ENCODE data around the gene TCP11.

Gene TCP11

GRCh38 chr6:35141007-35141655 lies at the start of gene TCP11:
Gene TCP11 (minus strand): TSS chr6:35141339. CDS start chr6:35140870, 469 bp downstream.
- peak; percentile 60 for DNase-seq

GRCh38 chr6:35190306-35190705 lies 49.2 kb upstream of the TCP11 start:
- no peak for DNase-seq

GRCh38 chr6:35188886-35189285 lies 47.7 kb upstream of the TCP11 start:
- DNase-seq, result no peak

DNA sequence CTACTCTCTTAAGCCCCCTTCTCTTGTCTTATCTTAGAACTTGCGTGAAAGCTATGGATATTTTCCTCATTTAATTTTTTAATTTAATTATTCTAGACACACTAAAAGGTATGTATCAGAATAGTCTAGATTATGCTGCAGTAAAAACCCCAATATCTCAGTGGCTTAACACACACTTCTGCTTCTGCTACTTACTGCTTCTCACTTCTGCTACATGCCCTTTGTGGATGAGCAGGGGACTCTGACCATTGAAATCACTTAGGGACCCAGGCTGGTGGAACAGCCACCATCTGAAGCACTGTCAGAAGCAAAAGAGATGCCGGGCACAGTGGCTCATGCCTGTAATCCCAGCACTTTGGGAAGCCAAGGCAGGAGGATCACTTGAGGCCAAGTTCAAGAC lies 45.4 kb upstream of the TCP11 start:
- DNase-seq, result no peak

GRCh38 chr6:35185971-35186370 lies 44.8 kb upstream of the TCP11 start:
- DNase-seq, result no peak

DNA sequence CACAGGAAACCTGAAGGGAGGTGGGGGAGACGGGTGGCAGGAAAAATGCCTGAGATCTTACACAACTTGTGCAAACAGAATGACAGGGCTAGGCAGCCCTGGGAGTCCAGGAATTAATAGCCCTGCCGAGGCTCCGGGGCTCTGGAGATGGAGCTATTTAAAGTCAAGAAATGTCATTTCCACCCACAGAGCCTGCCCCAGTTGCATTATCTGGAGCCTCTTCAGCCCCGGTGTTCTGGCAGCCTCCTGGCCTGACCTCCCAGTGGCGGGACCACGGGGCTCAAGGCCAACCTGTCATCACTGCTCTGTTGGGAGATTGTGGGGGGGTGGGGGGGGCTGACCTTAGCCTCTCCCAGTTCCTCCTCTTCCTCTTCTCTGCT lies 44.2 kb upstream of the TCP11 start:
- DNase-seq, result no peak

GRCh38 chr6:35184580-35185301 lies 43.6 kb upstream of the TCP11 start:
- DNase-seq, result no peak

DNA sequence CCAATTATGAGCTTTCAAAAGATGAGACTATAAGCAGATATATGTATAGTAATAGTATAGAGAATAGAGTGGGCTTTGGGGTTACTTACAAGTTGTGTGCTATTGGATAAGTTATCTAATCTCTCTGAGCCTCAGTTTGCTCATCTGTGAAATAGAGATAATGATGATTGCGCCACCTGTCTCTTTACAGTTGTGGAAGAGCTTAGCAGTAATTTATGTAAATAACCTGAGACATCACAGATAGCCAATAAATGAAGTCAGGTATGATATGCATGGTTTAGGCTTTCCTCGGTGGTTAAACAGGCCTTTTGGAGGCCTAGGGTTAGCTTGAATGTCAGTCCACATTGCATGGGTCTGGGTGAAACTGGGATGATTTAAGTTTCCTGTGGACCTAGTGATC lies 42.8 kb upstream of the TCP11 start:
- DNase-seq, result no peak

DNA sequence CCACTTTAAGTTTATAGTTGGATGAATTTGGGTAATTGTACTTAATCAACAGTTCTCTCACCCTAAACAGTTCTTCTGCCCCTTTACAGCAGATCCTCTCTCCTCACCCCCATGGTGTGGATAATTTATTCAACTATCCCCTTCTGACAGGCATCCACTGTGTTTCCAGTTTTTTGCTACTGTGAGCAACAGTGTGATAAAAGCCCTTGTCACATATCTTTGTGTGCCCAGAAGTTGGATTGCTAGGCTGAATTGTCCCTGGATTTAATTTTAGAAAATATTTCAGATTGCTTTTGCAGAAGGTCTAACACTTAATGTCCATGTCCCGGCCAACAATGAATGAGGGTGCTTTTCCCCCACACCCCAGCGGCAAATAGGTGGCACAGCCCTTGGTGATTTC lies 42.1 kb upstream of the TCP11 start:
- DNase-seq, result no peak

- DNase-seq, result peak; percentile 66
Observed at GRCh38 chr6:35181933-35182612, 40.9 kb upstream of the TCP11 start.

- no peak for DNase-seq
Observed at GRCh38 chr6:35181308-35181932, 40.3 kb upstream of the TCP11 start.

DNA sequence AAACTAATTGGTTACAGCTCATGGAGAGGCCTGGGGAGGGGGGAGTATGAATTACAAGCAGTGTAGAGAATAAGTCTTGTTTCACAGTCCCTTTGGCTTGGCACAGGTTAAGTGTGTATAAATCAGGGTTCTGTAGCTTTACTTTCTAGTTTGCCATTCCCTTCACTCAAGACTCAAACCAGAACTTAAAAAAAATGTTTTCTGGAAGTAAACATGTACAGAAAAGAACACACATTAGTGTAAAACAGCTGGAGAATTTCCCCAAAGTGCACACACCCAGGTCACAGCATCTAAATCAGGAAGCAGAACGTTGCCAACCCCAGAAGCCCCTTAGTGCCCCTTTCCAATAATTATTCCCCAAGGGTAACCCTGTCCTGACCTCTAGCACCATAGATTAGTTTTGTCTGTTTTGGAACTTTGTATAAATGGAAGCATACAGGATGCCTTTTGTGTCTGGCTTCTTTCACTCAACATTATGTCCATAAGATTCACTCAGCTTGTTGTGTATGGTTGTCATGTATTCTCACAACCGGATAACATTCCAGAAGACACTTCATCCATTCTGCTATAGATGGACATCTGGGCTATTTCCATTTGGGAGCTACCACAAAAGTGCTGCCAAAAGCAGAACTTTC lies 38.9 kb upstream of the TCP11 start:
- DNase-seq, result no peak

DNA sequence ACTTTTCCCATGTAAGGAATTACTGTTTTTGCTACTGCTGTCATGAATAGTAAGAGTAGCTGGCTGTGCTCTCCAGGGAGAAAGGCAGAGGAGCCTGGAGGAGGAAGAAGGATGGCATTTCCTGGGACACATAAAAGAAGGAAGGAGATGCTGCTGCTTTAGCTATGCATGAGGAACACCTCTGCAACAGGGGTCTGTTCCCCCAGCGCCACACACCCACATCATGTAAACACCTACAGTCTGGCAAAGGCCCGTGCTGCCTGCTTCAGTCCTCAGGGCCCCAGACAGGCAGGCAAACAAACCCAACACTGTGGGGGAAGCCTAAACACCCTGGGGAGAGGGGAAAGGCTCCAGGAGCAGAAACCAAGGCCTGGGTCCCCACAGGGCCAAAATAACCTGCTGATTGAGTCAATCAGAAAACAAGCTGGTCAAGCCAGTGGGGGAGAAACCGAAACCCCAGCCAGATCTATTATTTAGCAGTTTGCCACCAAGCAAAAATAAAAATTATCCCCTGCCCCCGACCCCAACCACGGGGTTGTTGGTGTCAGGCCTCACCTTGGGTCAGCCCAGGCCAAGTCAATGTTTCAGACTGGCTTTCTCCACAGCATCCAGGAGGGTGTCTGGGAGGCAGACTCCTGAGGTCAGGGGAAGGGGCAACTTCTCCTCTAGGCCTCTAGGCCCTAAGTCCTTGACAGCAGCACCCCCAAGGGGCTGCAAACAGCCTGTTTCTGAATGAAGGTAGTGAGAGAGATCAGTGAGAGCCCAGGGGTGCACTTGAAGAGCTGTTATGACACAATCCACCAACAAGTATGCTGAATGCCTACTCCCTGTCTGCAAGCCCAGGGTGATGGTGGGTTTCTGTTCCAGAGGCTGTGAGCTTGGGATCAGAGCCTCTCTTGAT lies 38.0 kb upstream of the TCP11 start:
- DNase-seq, result peak; percentile 7

- peak; percentile 1 for DNase-seq
Observed at GRCh38 chr6:35178012-35178411, 36.9 kb upstream of the TCP11 start.

DNA sequence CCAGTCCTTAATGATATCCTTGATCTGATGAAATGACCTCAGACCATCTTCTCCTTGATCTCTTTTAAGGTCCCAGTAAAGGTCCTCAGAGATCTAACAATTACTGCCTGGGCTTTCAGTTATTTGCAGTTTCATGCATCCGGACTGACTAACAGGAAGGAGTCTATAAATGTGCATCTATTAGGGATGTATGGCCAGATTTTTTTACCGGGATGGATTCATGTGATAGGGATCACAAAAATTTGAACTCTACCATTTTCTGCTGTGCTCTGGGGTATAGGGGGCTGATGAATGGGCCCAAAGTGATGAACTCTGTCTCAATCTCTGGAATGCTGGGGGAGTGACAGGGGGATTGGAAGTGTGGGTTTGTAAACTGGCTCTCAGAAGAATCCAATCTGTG lies 36.5 kb upstream of the TCP11 start:
- peak; percentile 2 for DNase-seq

DNA sequence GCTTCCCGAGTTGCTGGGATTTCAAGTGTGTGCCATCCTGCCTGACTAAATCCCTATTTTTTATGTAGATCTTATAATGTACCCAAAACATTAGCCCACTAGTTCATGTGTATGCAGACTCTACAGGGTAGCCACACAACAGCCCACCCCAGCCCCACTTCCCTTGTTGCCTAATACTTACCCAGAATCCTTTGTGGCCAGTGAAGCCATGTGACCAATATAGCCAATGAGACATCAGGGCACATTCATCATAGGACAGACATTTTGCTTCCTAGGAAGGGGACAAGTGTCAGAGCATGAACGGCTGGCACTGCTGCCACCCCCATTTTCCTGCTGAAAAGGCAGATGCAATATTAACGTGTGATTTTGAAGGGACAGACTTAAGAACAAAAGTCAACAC lies 36.0 kb upstream of the TCP11 start:
- DNase-seq, result peak; percentile 16

DNA sequence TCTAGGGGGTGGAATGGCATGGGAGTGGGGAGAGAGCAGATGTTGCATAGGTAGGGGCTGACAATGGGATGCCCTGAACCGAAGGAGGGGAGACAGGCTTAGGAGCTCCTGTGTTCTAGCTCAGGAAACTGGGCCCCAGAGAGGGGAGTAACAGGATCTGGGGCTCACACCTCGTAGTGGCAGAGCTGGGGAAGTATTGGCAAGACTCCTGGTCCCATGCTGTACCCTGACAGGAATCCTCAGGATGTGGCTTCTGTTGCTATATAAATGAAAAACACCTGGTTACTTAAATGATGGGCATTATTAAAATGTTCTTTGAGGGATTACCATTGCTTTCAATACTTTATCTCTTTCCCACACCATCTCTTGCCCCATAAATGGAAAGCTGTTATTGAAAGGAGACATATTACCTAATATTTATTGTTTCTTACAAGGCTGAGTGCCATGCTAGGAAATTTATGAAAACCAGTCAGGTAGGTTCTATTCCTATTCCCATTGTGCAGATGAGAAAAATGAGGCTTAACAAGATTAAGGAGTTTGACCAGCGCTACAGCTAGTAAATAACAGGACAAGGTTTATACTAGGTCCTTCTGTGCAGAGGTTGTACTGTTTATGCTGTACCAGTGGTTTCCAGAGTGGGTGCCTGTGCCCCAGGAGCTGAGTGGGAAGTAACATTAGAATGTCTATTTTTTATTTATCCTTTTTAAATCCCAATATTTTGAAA lies 35.3 kb upstream of the TCP11 start:
- peak; percentile 32 for DNase-seq

GRCh38 chr6:35174501-35174900 lies 33.4 kb upstream of the TCP11 start:
- no peak for DNase-seq

- peak; percentile 47 for DNase-seq
Observed at GRCh38 chr6:35174088-35174434, 32.9 kb upstream of the TCP11 start.

GRCh38 chr6:35173427-35174087 lies 32.4 kb upstream of the TCP11 start:
- DNase-seq, result no peak

- peak; percentile 2 for DNase-seq
Observed at GRCh38 chr6:35173044-35173426, 31.9 kb upstream of the TCP11 start.

Measured in right forelimb (tissue), 1 donor.